K562 (cell line): ENCODE data around the gene TMPRSS5. TPM values are rescaled to one million over a fixed set of nuclear protein-coding genes. Genes with fewer than 3 reads are reported as not detected.
A peak's percentile ranks its signal among the peaks of the same experiment; 100 is the strongest.

ENCODE experiments used
- ATAC-seq: fragments of 200-7000 bp; cut with Tn5 transposase; 3 replicates; pipeline ENCODE4 v1.9.1; 2020; ENCODE audit warnings: moderate library complexity
- Bru-seq: library from RNA; stranded (reverse); fragments of 400-500 nt; gene quantifications from one replicate; lab custom pipeline; 2021; lab: Mats Ljungman, UMichigan
- BruChase-seq, 2 experiments: library from RNA; stranded (reverse); fragments of 400-500 nt; gene quantifications; one replicate each; lab custom pipeline; 2021; lab: Mats Ljungman, UMichigan
- BruUV-seq: library from RNA; stranded (reverse); fragments of 400-500 nt; replicated peaks from 2 replicates; lab custom pipeline; 2021; lab: Mats Ljungman, UMichigan
- CTCF ChIA-PET: fragments of 300-600 bp; formaldehyde crosslinking; extraction: SDS; loops from one replicate; lab custom pipeline; 2021; ENCODE audit warnings: low intra/inter-chr PET ratio; lab: Yijun Ruan, JAX
- POLR2A ChIA-PET: fragments of 300-600, 350-650 bp; sonication (Branson Sonifier 250); formaldehyde crosslinking; extraction: SDS; loops from one replicate; lab custom pipeline; 2021; ENCODE audit warnings: antibody characterized with exemption, inconsistent platforms; lab: Yijun Ruan, JAX
- DNase-seq, 4 experiments: peaks; one replicate each; pipeline versions ENCODE4 v3.0.0 to v3.0.0-alpha.2; 2011 to 2018; ENCODE audit warnings: low spot score in 3 of 4, mixed read lengths in 3 of 4; ENCODE audit errors: extremely low read depth in 1 of 4
- FAIRE-seq: peaks from 2 replicates; lab custom pipeline; 2011; peaks lifted over from hg19 to GRCh38; lab: Jason Lieb, UNC
- H2AFZ ChIP-seq: 2 replicates; pipeline ENCODE4 v1.6.0; 2011; ENCODE audit warnings: low read depth, low read length, control low read depth, inconsistent platforms
- H3K27ac ChIP-seq: fragments of 200-600 bp; 3 replicates; pipeline ENCODE4 v1.8.0; 2011; ENCODE audit warnings: low read depth, mild to moderate bottlenecking, control low read depth, inconsistent platforms, low read length, moderate library complexity, mixed read lengths; ENCODE audit errors: extremely low read depth
- H3K27me3 ChIP-seq, 2 experiments: fragments of 300-600 bp in 1 of 2; 2 replicates in 1 of 2; 3 replicates in 1 of 2; pipeline versions ENCODE4 v1.6.0 to v1.8.0; 2011; ENCODE audit warnings: inconsistent platforms in 2 of 2, low read length in 2 of 2, mild to moderate bottlenecking in 1 of 2, mixed read lengths in 1 of 2, moderate library complexity in 1 of 2; ENCODE audit not compliant: control insufficient read depth in 2 of 2, insufficient read depth in 2 of 2
- H3K36me3 ChIP-seq: fragments of 300-600 bp; 3 replicates; pipeline ENCODE4 v1.8.0; 2011; ENCODE audit warnings: mild to moderate bottlenecking, low read length, inconsistent platforms; ENCODE audit not compliant: control insufficient read depth, insufficient read depth
- H3K4me1 ChIP-seq, 2 experiments: fragments of 200-600 bp in 1 of 2; replicated peaks in 1 of 2; 2 replicates in 1 of 2; 3 replicates in 1 of 2; pipeline versions ENCODE4 v1.5.1 to v1.8.0; 2011; ENCODE audit warnings: inconsistent platforms in 2 of 2, low read length in 2 of 2, mild to moderate bottlenecking in 1 of 2, mixed read lengths in 1 of 2, moderate library complexity in 1 of 2; ENCODE audit not compliant: control insufficient read depth in 2 of 2, insufficient read depth in 2 of 2
- H3K4me2 ChIP-seq: 2 replicates; pipeline ENCODE4 v1.6.1; 2011; ENCODE audit warnings: low read length, control low read depth, inconsistent platforms, mixed read lengths; ENCODE audit not compliant: insufficient read depth
- H3K4me3 ChIP-seq: fragments of 200-600 bp; sonication (generic), shearing (Covaris generic); 2 replicates; pipeline ENCODE4 v1.5.1; 2016; ENCODE audit warnings: control low read depth, inconsistent platforms
- H3K79me2 ChIP-seq: fragments of 200-600 bp; 3 replicates; pipeline ENCODE4 v1.8.0; 2011; ENCODE audit warnings: low read length, inconsistent platforms; ENCODE audit not compliant: control insufficient read depth, insufficient read depth
- H3K9ac ChIP-seq, 2 experiments: 2 replicates each; pipeline versions ENCODE4 v1.6.0 to v1.6.1; 2011; ENCODE audit warnings: low read depth in 2 of 2, low read length in 2 of 2, control low read depth in 1 of 2, inconsistent platforms in 1 of 2, mild to moderate bottlenecking in 1 of 2, mixed read lengths in 1 of 2; ENCODE audit not compliant: insufficient read depth in 1 of 2
- H3K9me1 ChIP-seq: one replicate; pipeline ENCODE4 v1.6.0; 2011; ENCODE audit warnings: inconsistent platforms, mild to moderate bottlenecking, low read length, moderate library complexity; ENCODE audit not compliant: control insufficient read depth, insufficient read depth
- H3K9me3 ChIP-seq: replicated peaks from 2 replicates; pipeline ENCODE4 v1.5.1; 2011; ENCODE audit warnings: low read depth, low read length, inconsistent platforms; ENCODE audit not compliant: control insufficient read depth, insufficient read depth
- H4K20me1 ChIP-seq: replicated peaks from 2 replicates; pipeline ENCODE4 v1.6.1; 2011; ENCODE audit warnings: low read length, inconsistent platforms, mixed read lengths; ENCODE audit not compliant: control insufficient read depth, insufficient read depth
- RFX1 ChIP-seq: fragments of 450-650 bp; IDR thresholded peaks from 2 replicates; pipeline ENCODE4 v1.6.1; 2016; ENCODE audit warnings: mild to moderate bottlenecking, moderate library complexity
- SRSF7 ChIP-seq: fragments of 200-400 bp; formaldehyde crosslinking; optimal IDR thresholded peaks from 2 replicates; pipeline ENCODE3; 2017; ENCODE audit warnings: mild to moderate bottlenecking, low read depth, low read length
- WGBS: fragments of 100-300 bp; shearing (Covaris generic); methylation state at CpG from one replicate; pipeline ENCODE4 v1.1.6; 2016; ENCODE audit warnings: low coverage, mixed read lengths; ENCODE audit not compliant: insufficient coverage; ENCODE audit errors: missing lambda C conversion rate; 5-methylcytosine and 5-hydroxymethylcytosine counted together
- in situ Hi-C: fragments of 300-500 bp; cut with MboI; formaldehyde crosslinking; loops from 4 replicates; pipeline ENCODE4 v1.15.0; 2018; ENCODE audit warnings: inconsistent platforms, mixed read lengths
- intact Hi-C: fragments of 100-400 bp; cut with micrococcal nuclease; formaldehyde crosslinking; loops from 2 replicates; pipeline ENCODE4 v1.14.2; 2022
- long read RNA-seq, 3 experiments: library from polyadenylated mRNA in 2 of 3; library from RNA in 1 of 3; unstranded in 2 of 3; stranded (forward) in 1 of 3; transcript quantifications; one replicate each; pipeline ENCODE4 v2.0.0, GENCODE V29; 2019 to 2022
- polyA minus RNA-seq, 3 experiments: library from RNA; depleted of rRNA, polyadenylated mRNA; stranded (reverse); fragments of >200 nt; gene quantifications; 2 replicates each; pipeline ENCODE4 v1.2.3, GENCODE V29; 2011
- polyA plus RNA-seq, 8 experiments: library from polyadenylated mRNA; depleted of rRNA in 4 of 8; stranded (reverse) in 5 of 8; unstranded in 3 of 8; fragments of >200 nt; fragmentation: Nextera tagmentation in 2 of 8; fragmentation: Illumina TruSeq in 1 of 8; extraction: Ambion mirVana in 2 of 8; extraction: Trizol in 1 of 8; gene quantifications; 2 replicates each; pipeline versions ENCODE4 v1.2.1 to v1.2.3, GENCODE V29; 2011 to 2014; ENCODE audit warnings: inconsistent platforms in 1 of 8, missing spikeins in 1 of 8
- total RNA-seq, 7 experiments: library from RNA; depleted of rRNA in 6 of 7; stranded (reverse); fragments of >200 nt in 6 of 7; fragmentation: Illumina TruSeq in 2 of 7; extraction: Trizol in 2 of 7; gene quantifications; 2 replicates each; pipeline versions ENCODE4 v1.2.1 to v1.2.3, GENCODE V29; 2011 to 2021; ENCODE audit warnings: low replicate concordance in 1 of 7

The TMPRSS5 gene
- 0.62 and 1.2 TPM in 2 replicates for total RNA-seq (2011; cell fraction: chromatin; rRNA removed; ENCODE audit: low replicate concordance)
- 0.83 and 1.2 TPM in 2 replicates for total RNA-seq (2011; cell fraction: nucleolus; rRNA removed)
- 0.61 and 0.81 TPM in 2 replicates for total RNA-seq (2011; cell fraction: nucleoplasm; rRNA removed)
- total RNA-seq (2014; rRNA removed) (0.57 TPM in 1 of 2 replicates, not detected in the other), total RNA-seq (2014; rRNA removed; fragmentation: Illumina TruSeq; extraction: Trizol) (0.18 TPM in 1 of 2 replicates, not detected in the other), total RNA-seq (2015; rRNA removed; fragmentation: Illumina TruSeq; extraction: Trizol) (0.15 and 0.18 TPM in 2 replicates), total RNA-seq (2021) (0.34 and 0.49 TPM in 2 replicates), polyA plus RNA-seq (2011; rRNA removed) (0.17 and 0.24 TPM in 2 replicates), polyA plus RNA-seq (2014; fragmentation: Illumina TruSeq; extraction: Trizol) (0.07 and 0.08 TPM in 2 replicates), polyA plus RNA-seq (2014; fragmentation: Nextera tagmentation; extraction: Ambion mirVana) (under 1 TPM; 0.08 to 0.10 TPM), polyA plus RNA-seq (2014; rRNA removed) (0.27 and 0.61 TPM in 2 replicates), polyA minus RNA-seq (2011; rRNA and poly(A)+ RNA removed) (0.30 TPM in 1 of 2 replicates, not detected in the other), Bru-seq, nascent RNA (percentile 40 among the genes with signal in this experiment), BruChase-seq, experiment 1, labeled RNA remaining after a 2-hour chase (percentile 49 among the genes with signal in this experiment), BruChase-seq, experiment 2, labeled RNA remaining after a 6-hour chase (percentile 45 among the genes with signal in this experiment)
- polyA plus RNA-seq (2011; cell fraction: cytosol; rRNA removed), result 0.22 and 0.24 TPM in 2 replicates
- 1.8 and 2.2 TPM in 2 replicates for polyA plus RNA-seq (2011; cell fraction: nucleus; rRNA removed)
- polyA plus RNA-seq (2012), result 0.22 and 0.26 TPM in 2 replicates
- not detected in 2 replicates for polyA minus RNA-seq (2011; cell fraction: cytosol; rRNA and poly(A)+ RNA removed)
- polyA minus RNA-seq (2011; cell fraction: nucleus; rRNA and poly(A)+ RNA removed), result 0.54 and 0.56 TPM in 2 replicates
- long read RNA-seq, experiment 1, result 0 reads
- long read RNA-seq, experiment 2, result 0 reads
- long read RNA-seq, experiment 3, partial matches to known transcripts, result 2 of 2 reads
- long read RNA-seq, experiment 3, other reads (novel, unspliced or antisense), result 0 of 2 reads

- ATAC-seq, result no peak
- no peak within 1 kb of the TSS for H3K4me3 ChIP-seq
These were observed at the start of gene TMPRSS5 for GRCh38 chr11:113705871-113706655. TMPRSS5 (minus strand) TSS chr11:113706308; CDS start chr11:113706224, 84 bp downstream.

More at GRCh38 chr11:113705871-113706655, at the start of gene TMPRSS5:
- no peak for DNase-seq
- Histone ChIP-seq H3K4me1 (no peaks in the 10 kb centered on the region), H2AFZ (no peak within 1 kb of the TSS), H3K27me3 (no peaks in the 10 kb centered on the region), H3K9me1 (no peaks in the 10 kb centered on the region), H3K9ac (no peak within 1 kb of the TSS), H4K20me1 (no peaks in the 10 kb centered on the region), H3K36me3 (no peaks in the 10 kb centered on the region), H3K27ac (no peak within 1 kb of the TSS), H3K9me3 (peaks cover 4% of the 10 kb centered on the region; the same call in 1 of the 2 replicates), H3K79me2 (no peaks in the 10 kb centered on the region), H3K4me2 (no peak within 1 kb of the TSS)
- in situ Hi-C loops, result no loop called here
- no peak for FAIRE-seq
- peak; percentile 65 for TF ChIP-seq RFX1
- no peak for TF ChIP-seq SRSF7
- POLR2A ChIA-PET, result no interaction called here
- CTCF ChIA-PET, result no interaction called here
- no TSS peak for BruUV-seq
- intact Hi-C loops, result no loop called here
- 53% methylated on average over 7 of the region's 7 CpGs for WGBS
